ENCODE data around the gene FGB.

DNA sequence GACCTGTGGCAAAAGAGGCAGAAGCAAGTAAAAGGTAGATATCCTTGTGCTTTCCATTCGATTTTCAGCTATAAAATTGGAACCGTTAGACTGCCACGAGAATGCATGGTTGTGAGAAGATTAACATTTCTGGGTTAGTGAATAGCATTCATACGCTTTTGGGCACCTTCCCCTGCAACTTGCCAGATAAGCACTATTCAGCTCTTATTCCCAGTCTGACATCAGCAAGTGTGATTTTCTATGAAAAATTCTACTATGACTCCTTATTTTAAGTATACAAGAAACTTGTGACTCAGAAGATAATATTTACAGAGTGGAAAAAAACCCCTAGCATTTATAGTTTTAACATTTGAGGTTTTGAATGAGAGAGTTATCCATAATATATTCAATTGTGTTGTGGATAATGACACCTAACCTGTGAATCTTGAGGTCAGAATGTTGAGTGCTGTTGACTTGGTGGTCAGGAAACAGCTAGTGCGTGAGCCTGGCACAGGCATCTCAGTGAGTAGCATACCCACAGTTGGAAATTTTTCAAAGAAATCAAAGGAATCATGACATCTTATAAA, 3.9 kb downstream of the FGB start:
- TF ChIP-seq, protein P1, sequence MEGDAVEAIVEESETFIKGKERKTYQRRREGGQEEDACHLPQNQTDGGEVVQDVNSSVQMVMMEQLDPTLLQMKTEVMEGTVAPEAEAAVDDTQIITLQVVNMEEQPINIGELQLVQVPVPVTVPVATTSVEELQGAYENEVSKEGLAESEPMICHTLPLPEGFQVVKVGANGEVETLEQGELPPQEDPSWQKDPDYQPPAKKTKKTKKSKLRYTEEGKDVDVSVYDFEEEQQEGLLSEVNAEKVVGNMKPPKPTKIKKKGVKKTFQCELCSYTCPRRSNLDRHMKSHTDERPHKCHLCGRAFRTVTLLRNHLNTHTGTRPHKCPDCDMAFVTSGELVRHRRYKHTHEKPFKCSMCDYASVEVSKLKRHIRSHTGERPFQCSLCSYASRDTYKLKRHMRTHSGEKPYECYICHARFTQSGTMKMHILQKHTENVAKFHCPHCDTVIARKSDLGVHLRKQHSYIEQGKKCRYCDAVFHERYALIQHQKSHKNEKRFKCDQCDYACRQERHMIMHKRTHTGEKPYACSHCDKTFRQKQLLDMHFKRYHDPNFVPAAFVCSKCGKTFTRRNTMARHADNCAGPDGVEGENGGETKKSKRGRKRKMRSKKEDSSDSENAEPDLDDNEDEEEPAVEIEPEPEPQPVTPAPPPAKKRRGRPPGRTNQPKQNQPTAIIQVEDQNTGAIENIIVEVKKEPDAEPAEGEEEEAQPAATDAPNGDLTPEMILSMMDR (IDR thresholded peaks at IDR 0.05), result no peak
- no peak for TF ChIP-seq EP300 (IDR thresholded peaks at IDR 0.05)
- TF ChIP-seq POLR2A (IDR thresholded peaks at IDR 0.05), result no peak

All from stomach (tissue), 4 donors.